ENCODE results near the gene CT45A10. TPM values are rescaled to one million over a fixed set of nuclear protein-coding genes. Genes with fewer than 3 reads are reported as not detected.
"Not testable (repeated sequence)": the region's sequence is repeated elsewhere in the genome, so short reads cannot be mapped to it uniquely, and the experiment has no call there.

Gene CT45A10, protein sequence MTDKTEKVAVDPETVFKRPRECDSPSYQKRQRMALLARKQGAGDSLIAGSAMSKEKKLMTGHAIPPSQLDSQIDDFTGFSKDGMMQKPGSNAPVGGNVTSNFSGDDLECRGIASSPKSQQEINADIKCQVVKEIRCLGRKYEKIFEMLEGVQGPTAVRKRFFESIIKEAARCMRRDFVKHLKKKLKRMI
- not detected for polyA plus RNA-seq
- long read RNA-seq, donor 1 = 0 reads
- long read RNA-seq, donor 2 = 0 reads
- long read RNA-seq, donor 3 = 0 reads
- long read RNA-seq, donor 4 = 0 reads
- long read RNA-seq, donor 5 = 0 reads
- long read RNA-seq, donor 6 = 0 reads
- long read RNA-seq, donor 7 = 0 reads
- long read RNA-seq, donor 8 = 0 reads
- long read RNA-seq, donor 9 = 0 reads
- long read RNA-seq, donor 10 = 0 reads

DNA sequence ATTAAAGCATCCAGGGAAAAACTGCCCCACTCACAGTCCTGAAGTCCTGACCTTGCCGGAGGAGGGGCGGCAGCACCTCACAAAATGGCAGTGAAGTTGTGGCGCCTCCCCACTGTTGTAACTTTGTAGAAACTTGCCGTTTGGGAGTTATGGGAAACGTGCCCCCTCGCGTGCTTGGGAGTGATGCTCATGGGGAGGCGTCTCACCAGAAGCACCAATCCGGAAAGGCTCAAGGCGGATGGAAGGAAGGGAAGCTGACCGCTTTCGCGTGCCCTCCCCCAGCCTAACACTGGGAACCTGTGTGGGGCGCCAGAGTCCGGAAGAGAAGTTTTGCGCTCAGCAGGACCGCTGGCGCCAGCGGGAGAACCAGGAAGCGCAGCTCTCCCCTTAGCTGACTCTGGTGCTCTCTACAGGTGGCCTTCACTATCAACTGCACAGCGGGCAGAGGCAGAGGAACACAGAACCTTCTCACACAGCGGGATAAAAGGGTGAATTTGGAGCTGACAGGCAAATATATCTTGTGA lies at the start of gene CT45A10, which contains the start of gene SAGE1:
Gene CT45A10, minus strand, starts transcription at position 151 of the 524 bp plus-strand sequence. CDS start 8,100 bp downstream, outside the sequence.
Gene SAGE1, plus strand, starts transcription at position 423 of the 524 bp plus-strand sequence. CDS start 2,527 bp downstream, outside the sequence.
- H3K4me3 ChIP-seq (ENCODE audit: low read depth in 1 of 3, low read length in 3 of 3) = no peak within 1 kb of the TSS
- H3K27ac ChIP-seq (ENCODE audit: low read depth in 1 of 3, low read length in 2 of 3) = no peak within 1 kb of the TSS
- H3K27me3 ChIP-seq (ENCODE audit: control insufficient read depth in 3 of 3, insufficient read depth in 3 of 3, low read length in 3 of 3) = no peaks in the 10 kb centered on the region
- no peaks in the 10 kb centered on the region for H3K4me1 ChIP-seq (ENCODE audit: control insufficient read depth in 3 of 3, insufficient read depth in 2 of 3, low read depth in 1 of 3, low read length in 2 of 3)
- no peaks in the 10 kb centered on the region for H3K9me3 ChIP-seq (ENCODE audit: control insufficient read depth in 2 of 2, insufficient read depth in 1 of 2, low read depth in 1 of 2, low read length in 1 of 2)
- DNase-seq (no peak), FAIRE-seq (no peak)
- WGBS, 3 donors = 87 to 93% (median 92%) methylated on average over 22 of the region's 22 CpGs
- H3K36me3 ChIP-seq (ENCODE audit: control insufficient read depth in 3 of 3, insufficient read depth in 2 of 3, low read depth in 1 of 3, low read length in 3 of 3) = no peaks in the 10 kb centered on the region

- Histone ChIP-seq H3K27me3 (ENCODE audit: control insufficient read depth in 3 of 3, insufficient read depth in 3 of 3, low read length in 3 of 3) (no peaks in the 10 kb centered on the region), H3K9me3 (ENCODE audit: control insufficient read depth in 2 of 2, insufficient read depth in 1 of 2, low read depth in 1 of 2, low read length in 1 of 2) (no peaks in the 10 kb centered on the region), H3K4me1 (ENCODE audit: control insufficient read depth in 3 of 3, insufficient read depth in 2 of 3, low read depth in 1 of 3, low read length in 2 of 3) (no peaks in the 10 kb centered on the region), H3K36me3 (ENCODE audit: control insufficient read depth in 3 of 3, insufficient read depth in 2 of 3, low read depth in 1 of 3, low read length in 3 of 3) (no peaks in the 10 kb centered on the region), H3K27ac (ENCODE audit: low read depth in 1 of 3, low read length in 2 of 3) (no peak overlapping the region), H3K4me3 (ENCODE audit: low read depth in 1 of 3, low read length in 3 of 3) (no peak overlapping the region)
- no peak for FAIRE-seq
- WGBS, 3 donors = 42 to 50% (median 50%) methylated on average over 17 to 19 of the region's 19 CpGs
- peak; percentile 17 to 23 for DNase-seq
These were observed 38.6 kb upstream of the CT45A10 start for GRCh38 chrX:135931644-135932487.

DNA sequence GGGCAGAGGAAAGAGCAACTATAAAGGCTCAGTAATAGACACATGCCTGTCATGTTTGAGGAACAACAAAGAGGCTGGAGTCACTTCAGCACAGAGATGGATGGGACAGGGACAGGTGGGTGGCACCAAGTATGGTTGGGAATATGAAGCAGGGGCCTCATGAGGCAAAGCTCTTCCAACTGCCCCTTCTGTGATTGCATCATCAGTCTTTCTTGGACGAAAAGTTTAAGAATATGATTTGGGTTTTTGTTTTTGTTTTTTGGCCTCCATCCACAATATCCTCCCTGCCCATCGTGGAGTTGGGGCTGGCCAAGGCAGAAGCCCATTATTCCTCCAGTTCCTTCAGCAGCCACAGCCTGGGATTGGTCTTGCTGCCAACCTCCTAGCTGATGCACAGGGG lies 34.7 kb upstream of the CT45A10 start:
- no peak overlapping the region for H3K27ac ChIP-seq (ENCODE audit: low read depth in 1 of 3, low read length in 2 of 3)
- H3K27me3 ChIP-seq (ENCODE audit: control insufficient read depth in 3 of 3, insufficient read depth in 3 of 3, low read length in 3 of 3) = no peaks in the 10 kb centered on the region
- no peaks in the 10 kb centered on the region for H3K9me3 ChIP-seq (ENCODE audit: control insufficient read depth in 2 of 2, insufficient read depth in 1 of 2, low read depth in 1 of 2, low read length in 1 of 2)
- H3K4me1 ChIP-seq (ENCODE audit: control insufficient read depth in 3 of 3, insufficient read depth in 2 of 3, low read depth in 1 of 3, low read length in 2 of 3) = no peaks in the 10 kb centered on the region
- no peak overlapping the region for H3K4me3 ChIP-seq (ENCODE audit: low read depth in 1 of 3, low read length in 3 of 3)
- H3K36me3 ChIP-seq (ENCODE audit: control insufficient read depth in 3 of 3, insufficient read depth in 2 of 3, low read depth in 1 of 3, low read length in 3 of 3) = no peaks in the 10 kb centered on the region
- 22 to 75% (median 36%) methylated on average over 2 of the region's 2 CpGs for WGBS, 3 donors
- FAIRE-seq (no peak), DNase-seq (no peak)

GRCh38 chrX:135923353-135923752 lies 30.1 kb upstream of the CT45A10 start:
- DNase-seq = no peak
- Histone ChIP-seq H3K4me3 (ENCODE audit: low read depth in 1 of 3, low read length in 3 of 3) (no peak overlapping the region), H3K27ac (ENCODE audit: low read depth in 1 of 3, low read length in 2 of 3) (no peak overlapping the region), H3K27me3 (ENCODE audit: control insufficient read depth in 3 of 3, insufficient read depth in 3 of 3, low read length in 3 of 3) (no peaks in the 10 kb centered on the region), H3K36me3 (ENCODE audit: control insufficient read depth in 3 of 3, insufficient read depth in 2 of 3, low read depth in 1 of 3, low read length in 3 of 3) (no peaks in the 10 kb centered on the region), H3K4me1 (ENCODE audit: control insufficient read depth in 3 of 3, insufficient read depth in 2 of 3, low read depth in 1 of 3, low read length in 2 of 3) (no peaks in the 10 kb centered on the region), H3K9me3 (ENCODE audit: control insufficient read depth in 2 of 2, insufficient read depth in 1 of 2, low read depth in 1 of 2, low read length in 1 of 2) (no peaks in the 10 kb centered on the region)
- WGBS, 3 donors = 61 to 83% (median 62%) methylated on average over 5 of the region's 5 CpGs
- no peak for FAIRE-seq

DNA sequence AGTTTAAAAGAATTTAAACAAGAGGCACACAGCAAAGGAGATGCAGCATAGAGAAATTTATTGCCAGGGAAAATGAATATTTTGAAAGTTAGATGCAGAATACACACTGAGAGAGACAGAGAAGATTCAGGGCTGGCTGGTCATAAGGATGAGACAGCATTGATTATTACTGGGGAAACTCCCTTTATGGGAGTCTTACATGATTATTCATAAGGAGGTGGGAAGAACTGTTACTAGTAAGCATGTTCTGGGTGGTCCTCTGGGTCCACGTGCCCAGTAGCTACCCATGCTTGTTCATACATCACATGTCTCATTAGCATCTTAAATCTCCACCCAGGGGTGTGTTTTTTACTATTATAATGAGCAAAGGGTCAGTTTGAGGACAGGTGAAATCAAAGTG lies 27.3 kb upstream of the CT45A10 start:
- not testable (repeated sequence) for H3K4me3 ChIP-seq (ENCODE audit: low read depth in 1 of 3, low read length in 3 of 3); H3K4me1 ChIP-seq (ENCODE audit: control insufficient read depth in 3 of 3, insufficient read depth in 2 of 3, low read depth in 1 of 3, low read length in 2 of 3); H3K27me3 ChIP-seq (ENCODE audit: control insufficient read depth in 3 of 3, insufficient read depth in 3 of 3, low read length in 3 of 3); H3K27ac ChIP-seq (ENCODE audit: low read depth in 1 of 3, low read length in 2 of 3); FAIRE-seq; H3K36me3 ChIP-seq (ENCODE audit: control insufficient read depth in 3 of 3, insufficient read depth in 2 of 3, low read depth in 1 of 3, low read length in 3 of 3); H3K9me3 ChIP-seq (ENCODE audit: control insufficient read depth in 2 of 2, insufficient read depth in 1 of 2, low read depth in 1 of 2, low read length in 1 of 2); DNase-seq
- 15 to 43% (median 29%) methylated on average over 1 of the region's 1 CpG for WGBS, 3 donors

DNA sequence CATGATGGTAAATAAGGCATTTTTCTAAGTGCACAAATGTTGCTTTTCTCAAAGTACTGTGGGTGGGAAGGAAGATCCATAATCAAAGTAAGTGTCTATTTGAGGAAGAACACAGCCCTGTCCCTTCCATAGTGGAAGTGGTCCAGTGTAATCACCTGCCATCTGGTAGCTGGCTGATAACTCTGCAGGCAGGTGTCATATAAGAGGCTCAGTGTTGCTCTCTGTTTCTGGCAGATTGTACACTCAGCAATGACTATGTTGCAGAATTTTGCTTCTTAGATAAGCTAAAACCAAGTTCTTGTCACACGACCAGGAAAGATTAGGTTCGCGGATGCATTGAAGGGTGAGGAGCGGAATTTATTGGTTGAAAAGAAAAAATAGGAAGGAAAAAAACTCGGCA lies 21.2 kb upstream of the CT45A10 start:
- Histone ChIP-seq H3K4me3 (ENCODE audit: low read depth in 1 of 3, low read length in 3 of 3) (no peak overlapping the region), H3K36me3 (ENCODE audit: control insufficient read depth in 3 of 3, insufficient read depth in 2 of 3, low read depth in 1 of 3, low read length in 3 of 3) (no peaks in the 10 kb centered on the region), H3K9me3 (ENCODE audit: control insufficient read depth in 2 of 2, insufficient read depth in 1 of 2, low read depth in 1 of 2, low read length in 1 of 2) (no peaks in the 10 kb centered on the region), H3K4me1 (ENCODE audit: control insufficient read depth in 3 of 3, insufficient read depth in 2 of 3, low read depth in 1 of 3, low read length in 2 of 3) (no peaks in the 10 kb centered on the region), H3K27me3 (ENCODE audit: control insufficient read depth in 3 of 3, insufficient read depth in 3 of 3, low read length in 3 of 3) (no peaks in the 10 kb centered on the region), H3K27ac (ENCODE audit: low read depth in 1 of 3, low read length in 2 of 3) (no peak overlapping the region)
- 79 to 87% (median 85%) methylated on average over 5 of the region's 5 CpGs for WGBS, 3 donors
- no peak for DNase-seq
- FAIRE-seq = no peak

- 70 to 86% (median 76%) methylated on average over 5 of the region's 5 CpGs for WGBS, 3 donors
- Histone ChIP-seq H3K27me3 (ENCODE audit: control insufficient read depth in 3 of 3, insufficient read depth in 3 of 3, low read length in 3 of 3) (no peaks in the 10 kb centered on the region), H3K9me3 (ENCODE audit: control insufficient read depth in 2 of 2, insufficient read depth in 1 of 2, low read depth in 1 of 2, low read length in 1 of 2) (no peaks in the 10 kb centered on the region), H3K27ac (ENCODE audit: low read depth in 1 of 3, low read length in 2 of 3) (no peak overlapping the region), H3K4me3 (ENCODE audit: low read depth in 1 of 3, low read length in 3 of 3) (no peak overlapping the region), H3K4me1 (ENCODE audit: control insufficient read depth in 3 of 3, insufficient read depth in 2 of 3, low read depth in 1 of 3, low read length in 2 of 3) (no peaks in the 10 kb centered on the region), H3K36me3 (ENCODE audit: control insufficient read depth in 3 of 3, insufficient read depth in 2 of 3, low read depth in 1 of 3, low read length in 3 of 3) (no peaks in the 10 kb centered on the region)
- FAIRE-seq (no peak), DNase-seq (no peak)
These were observed 17.0 kb upstream of the CT45A10 start for GRCh38 chrX:135910251-135910650.

- 82 to 94% (median 89%) methylated on average over 9 to 11 of the region's 11 CpGs for WGBS, 3 donors
- Histone ChIP-seq H3K36me3 (ENCODE audit: control insufficient read depth in 3 of 3, insufficient read depth in 2 of 3, low read depth in 1 of 3, low read length in 3 of 3) (no peaks in the 10 kb centered on the region), H3K27ac (ENCODE audit: low read depth in 1 of 3, low read length in 2 of 3) (no peak overlapping the region), H3K4me3 (ENCODE audit: low read depth in 1 of 3, low read length in 3 of 3) (no peak overlapping the region), H3K27me3 (ENCODE audit: control insufficient read depth in 3 of 3, insufficient read depth in 3 of 3, low read length in 3 of 3) (no peaks in the 10 kb centered on the region), H3K9me3 (ENCODE audit: control insufficient read depth in 2 of 2, insufficient read depth in 1 of 2, low read depth in 1 of 2, low read length in 1 of 2) (no peaks in the 10 kb centered on the region), H3K4me1 (ENCODE audit: control insufficient read depth in 3 of 3, insufficient read depth in 2 of 3, low read depth in 1 of 3, low read length in 2 of 3) (no peaks in the 10 kb centered on the region)
- DNase-seq = no peak
- no peak for FAIRE-seq
These were observed 463 bp downstream of the CT45A10 start for GRCh38 chrX:135892781-135893180.
